ENCODE data around the gene MCM6.

DNA sequence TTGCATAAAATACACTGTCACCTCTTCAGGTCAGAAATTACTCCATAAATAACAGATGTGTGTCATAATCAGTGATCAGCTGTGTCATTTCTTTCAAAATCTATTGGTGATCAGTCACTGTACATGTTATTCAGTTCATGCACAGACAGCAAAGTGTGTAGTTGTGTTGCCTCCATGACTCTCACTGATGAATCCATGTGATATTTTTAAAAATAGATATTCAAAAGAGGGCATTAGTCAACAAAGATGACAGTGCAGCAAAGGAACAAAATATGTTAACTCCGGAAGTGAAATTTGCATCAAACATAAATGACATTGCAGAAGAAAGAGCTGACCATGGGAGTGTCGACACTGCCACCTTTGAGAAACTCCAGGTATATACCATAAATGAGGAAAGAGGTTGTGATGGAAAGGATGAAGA is 17.1 kb upstream of the MCM6 start:
- TF ChIP-seq, protein P1, sequence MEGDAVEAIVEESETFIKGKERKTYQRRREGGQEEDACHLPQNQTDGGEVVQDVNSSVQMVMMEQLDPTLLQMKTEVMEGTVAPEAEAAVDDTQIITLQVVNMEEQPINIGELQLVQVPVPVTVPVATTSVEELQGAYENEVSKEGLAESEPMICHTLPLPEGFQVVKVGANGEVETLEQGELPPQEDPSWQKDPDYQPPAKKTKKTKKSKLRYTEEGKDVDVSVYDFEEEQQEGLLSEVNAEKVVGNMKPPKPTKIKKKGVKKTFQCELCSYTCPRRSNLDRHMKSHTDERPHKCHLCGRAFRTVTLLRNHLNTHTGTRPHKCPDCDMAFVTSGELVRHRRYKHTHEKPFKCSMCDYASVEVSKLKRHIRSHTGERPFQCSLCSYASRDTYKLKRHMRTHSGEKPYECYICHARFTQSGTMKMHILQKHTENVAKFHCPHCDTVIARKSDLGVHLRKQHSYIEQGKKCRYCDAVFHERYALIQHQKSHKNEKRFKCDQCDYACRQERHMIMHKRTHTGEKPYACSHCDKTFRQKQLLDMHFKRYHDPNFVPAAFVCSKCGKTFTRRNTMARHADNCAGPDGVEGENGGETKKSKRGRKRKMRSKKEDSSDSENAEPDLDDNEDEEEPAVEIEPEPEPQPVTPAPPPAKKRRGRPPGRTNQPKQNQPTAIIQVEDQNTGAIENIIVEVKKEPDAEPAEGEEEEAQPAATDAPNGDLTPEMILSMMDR (IDR thresholded peaks at IDR 0.05), result no peak
- TF ChIP-seq POLR2A (IDR thresholded peaks at IDR 0.05), result no peak
- TF ChIP-seq POLR2AphosphoS5 (IDR thresholded peaks at IDR 0.05; ENCODE audit: insufficient read depth in 1 of 2, low read depth in 1 of 2), result no peak
